Mucosa of descending colon (tissue), 3 donors: ENCODE data around the gene CRIM1. TPM values are rescaled to one million over a fixed set of nuclear protein-coding genes. Genes with fewer than 3 reads are reported as not detected.

Experiments used
- ATAC-seq: fragments of 200-7000 bp; cut with Tn5 transposase; one replicate; pipeline ENCODE4 v1.9.1; 2020; ENCODE audit warnings: mild to moderate bottlenecking, moderate library complexity
- DNase-seq, 3 donors: peaks; one replicate each; pipeline ENCODE4 v3.0.0-alpha.2; 2020
- H3K36me3 ChIP-seq: fragments of 200-600 bp; one replicate; pipeline ENCODE4 v1.8.0; 2021; ENCODE audit warnings: low read depth, mild to moderate bottlenecking
- H3K4me1 ChIP-seq: fragments of 200-600 bp; one replicate; pipeline ENCODE4 v1.8.0; 2021; ENCODE audit warnings: low read depth, mild to moderate bottlenecking
- H3K4me3 ChIP-seq: fragments of 200-600 bp; one replicate; pipeline ENCODE4 v1.8.0; 2021; ENCODE audit warnings: mild to moderate bottlenecking
- H3K9me3 ChIP-seq: fragments of 200-600 bp; one replicate; pipeline ENCODE4 v1.8.0; 2021; ENCODE audit warnings: mild to moderate bottlenecking
- CTCF ChIP-seq: fragments of 200-600 bp; IDR thresholded peaks from one replicate; pipeline ENCODE4 v1.8.0; 2022; ENCODE audit warnings: antibody characterized with exemption, mild to moderate bottlenecking
- intact Hi-C, 2 donors: fragments of 100-400 bp; cut with DNase I in 1 of 2; cut with micrococcal nuclease in 1 of 2; formaldehyde crosslinking; loops; one replicate each; pipeline versions ENCODE4 v1.11.0 to v1.11.1; 2022; cut with DNase I, micrococcal nuclease
- total RNA-seq, 3 donors: library from RNA; stranded (reverse); fragmentation: NEBNext Ultra II Directional in 2 of 3; extraction: Animal tissue kit (Norgen Biotek cat#: 25700) in 2 of 3; gene quantifications; one replicate each; pipeline versions ENCODE4 v1.2.1 to v1.2.4, GENCODE V29; 2021 to 2023
- donor health status: DM: no; HTN: no; CAD: no; lungs with moderate emphysema.
- donor health status: DM: no; HTN: no; CAD: no.
- donor health status: DM: no; HTN: yes; CAD: no.

Gene CRIM1
- total RNA-seq, 3 donors from 2014 or later = 66.9 to 104 (median 85.8) TPM

DNA sequence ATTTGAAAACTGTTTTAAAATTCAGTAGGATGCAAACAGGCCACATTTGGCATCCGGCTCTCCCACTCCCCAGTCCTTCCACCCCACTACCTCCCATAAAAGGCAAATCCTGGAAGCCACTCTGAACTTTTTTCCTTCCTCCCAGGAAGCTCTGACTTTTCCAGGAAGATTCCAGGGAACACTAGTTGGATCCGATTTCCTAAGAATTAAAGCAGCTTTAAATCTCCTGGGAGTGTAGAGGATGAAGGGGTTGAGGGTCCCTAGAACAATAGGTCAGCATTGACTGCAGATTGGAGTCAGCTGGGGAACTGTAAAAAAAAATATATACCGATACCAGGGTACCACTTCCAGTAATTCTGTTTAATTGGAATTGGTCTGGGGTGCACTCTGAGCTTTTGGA lies 76.9 kb downstream of the CRIM1 start:
- Histone ChIP-seq H3K4me1 (no peaks in the 10 kb centered on the region), H3K4me3 (no peak overlapping the region), H3K9me3 (no peaks in the 10 kb centered on the region), H3K36me3 (no peaks in the 10 kb centered on the region)
- DNase-seq (no peak), ATAC-seq (no peak)
- no peak for TF ChIP-seq CTCF
- intact Hi-C loops = no loop called here

DNA sequence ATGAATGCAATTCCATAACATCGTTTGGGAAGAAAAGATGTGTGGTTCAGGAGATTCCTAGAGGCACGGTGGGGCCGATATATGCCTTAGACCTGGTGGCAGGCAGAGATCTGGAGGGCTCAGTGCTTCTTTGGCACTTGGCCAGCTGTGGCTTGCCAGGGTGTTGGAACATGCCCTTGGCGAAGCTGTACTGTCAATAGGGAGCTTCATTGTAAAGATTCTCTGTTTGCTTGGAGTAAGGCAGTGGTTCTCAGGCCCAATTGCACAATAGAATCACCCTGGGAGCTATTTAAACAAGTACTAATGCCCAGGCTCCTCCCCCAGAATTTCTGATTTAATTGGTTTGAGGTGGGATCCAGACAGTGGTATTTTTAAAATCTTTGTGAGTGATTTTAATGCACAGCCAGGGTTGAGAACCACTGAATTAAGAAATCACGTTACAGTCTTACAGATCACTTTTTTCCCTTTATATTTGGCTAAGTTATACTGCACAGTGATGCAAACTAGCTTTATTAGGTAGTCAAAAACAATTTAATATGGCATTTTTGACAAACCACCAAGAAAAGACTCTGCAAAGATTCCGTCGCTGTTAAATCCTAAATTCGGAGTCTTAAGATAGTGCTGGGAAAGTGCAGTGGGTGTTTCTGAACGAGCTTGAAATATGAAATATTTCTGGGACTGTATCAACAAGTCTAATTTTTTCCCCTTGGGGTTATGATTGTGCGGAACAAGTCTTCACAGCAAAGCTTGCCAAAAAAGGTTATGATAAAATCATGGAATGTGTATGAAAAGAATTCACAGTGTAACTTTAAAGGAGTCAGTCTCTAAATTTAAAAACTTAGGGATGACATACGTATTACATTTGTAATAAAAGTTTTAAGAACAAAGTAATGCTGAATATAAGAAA lies 78.0 kb downstream of the CRIM1 start:
- intact Hi-C loops = no loop called here

DNA sequence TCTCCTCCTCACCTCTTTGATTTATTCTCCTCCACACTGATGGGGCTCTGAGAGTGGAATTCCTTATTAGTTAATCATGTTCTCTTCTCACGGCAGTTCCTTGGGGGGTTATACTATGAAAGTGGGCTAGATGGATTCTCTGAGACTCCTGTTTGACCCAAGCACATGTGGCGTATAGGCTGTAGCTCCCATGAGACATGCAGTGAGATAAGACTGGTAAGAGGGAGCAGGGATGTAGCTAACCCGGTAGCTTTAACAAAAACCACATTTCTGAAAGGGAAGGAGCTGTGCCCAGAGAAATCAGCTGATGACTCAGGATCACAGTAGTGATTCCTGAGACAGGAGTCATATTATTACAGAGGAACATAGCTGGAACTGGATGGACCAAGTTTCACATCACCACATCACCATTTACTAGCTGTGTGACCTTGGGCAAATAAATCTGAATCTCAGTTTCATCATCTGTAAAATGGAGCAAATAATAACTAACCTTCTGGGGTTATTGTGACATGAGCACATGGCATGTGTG lies 82.9 kb downstream of the CRIM1 start:
- intact Hi-C loops = no loop called here
- peak; percentile 16 for ATAC-seq

More for the DNA sequence above, 78.0 kb downstream of the CRIM1 start:
- peak; percentile 35 to 38 (median 36) for DNase-seq
- H3K9me3 ChIP-seq = no peaks in the 10 kb centered on the region
- no peaks in the 10 kb centered on the region for H3K36me3 ChIP-seq
- peak; percentile 47 for ATAC-seq
- no peaks in the 10 kb centered on the region for H3K4me1 ChIP-seq
- H3K4me3 ChIP-seq = no peak overlapping the region
- no peak for TF ChIP-seq CTCF

DNA sequence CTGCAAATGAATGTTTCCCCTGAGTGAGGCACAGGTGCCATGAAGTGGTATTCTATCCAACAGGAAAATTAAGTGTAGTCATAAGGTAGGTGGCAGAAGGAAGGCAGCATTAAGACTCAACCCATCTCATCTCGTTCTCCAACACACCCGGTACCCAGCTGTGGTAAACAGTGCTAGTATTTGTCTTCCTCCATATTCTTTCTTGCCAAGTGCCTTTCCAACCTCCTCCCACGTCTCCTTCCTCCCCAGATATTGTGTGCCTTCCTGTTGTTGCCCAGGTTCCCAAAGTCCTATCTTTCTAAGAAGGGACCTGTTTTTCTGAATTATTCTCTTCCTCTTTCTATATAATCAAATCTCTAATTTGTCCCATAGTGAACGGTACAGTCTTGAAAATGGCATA lies 83.5 kb downstream of the CRIM1 start:
- intact Hi-C loops = no loop called here
- Histone ChIP-seq H3K36me3 (no peaks in the 10 kb centered on the region), H3K4me1 (no peaks in the 10 kb centered on the region), H3K4me3 (no peak overlapping the region), H3K9me3 (no peaks in the 10 kb centered on the region)
- ATAC-seq = peak; percentile 10
- TF ChIP-seq CTCF = no peak
- DNase-seq = no peak

More for the DNA sequence above, 82.9 kb downstream of the CRIM1 start:
- Histone ChIP-seq H3K9me3 (no peaks in the 10 kb centered on the region), H3K4me3 (no peak overlapping the region), H3K4me1 (no peaks in the 10 kb centered on the region), H3K36me3 (no peaks in the 10 kb centered on the region)
- no peak for DNase-seq
- no peak for TF ChIP-seq CTCF

GRCh38 chr2:36441065-36441625 lies 85.6 kb downstream of the CRIM1 start:
- no peak for TF ChIP-seq CTCF
- ATAC-seq = no peak
- H3K36me3 ChIP-seq = no peaks in the 10 kb centered on the region
- H3K4me1 ChIP-seq = no peaks in the 10 kb centered on the region
- DNase-seq = no peak
- no peak overlapping the region for H3K4me3 ChIP-seq
- no peaks in the 10 kb centered on the region for H3K9me3 ChIP-seq
- intact Hi-C loops = no loop called here
